Measurements from ENCODE around the gene SLC2A8. TPM values are rescaled to one million over a fixed set of nuclear protein-coding genes. Genes with fewer than 3 reads are reported as not detected.

SLC2A8 gene
- total RNA-seq, 1 donor from 2014 or later, result 13.8 TPM

DNA sequence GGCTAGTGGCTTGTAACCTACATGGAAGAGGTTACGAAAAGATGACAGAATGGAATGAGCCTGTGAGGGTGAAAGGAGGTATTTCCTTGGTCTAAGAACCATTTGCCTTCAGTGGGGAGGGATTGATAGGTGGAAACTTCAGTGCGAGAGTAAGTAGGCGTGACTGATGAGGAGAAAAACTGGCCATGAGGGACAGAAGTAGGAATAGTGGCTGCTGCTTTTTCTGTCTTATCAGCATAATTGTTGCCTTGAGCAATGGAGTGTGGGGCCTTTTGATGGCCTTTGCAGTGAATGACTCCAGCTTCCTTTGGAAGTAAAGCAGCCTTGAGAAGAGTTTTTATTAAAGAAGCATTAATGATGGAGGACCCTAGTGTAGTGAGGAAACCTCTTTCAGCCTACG is 18.2 kb downstream of the SLC2A8 start:
- no peak for DNase-seq (ENCODE audit: extremely low spot score in 2 of 2)
- Histone ChIP-seq H3K9me3 (no peaks in the 10 kb centered on the region), H3K27me3 (no peaks in the 10 kb centered on the region), H3K27ac (no peak overlapping the region), H3K4me3 (no peak overlapping the region), H3K4me1 (peaks cover 20% of the 10 kb centered on the region), H3K36me3 (no peaks in the 10 kb centered on the region)
- TF ChIP-seq POLR2AphosphoS5 (IDR thresholded peaks at IDR 0.05; ENCODE audit: insufficient read depth in 1 of 2, low read depth in 1 of 2), result no peak
- intact Hi-C loops (cut with DNase I), result no loop called here

DNA sequence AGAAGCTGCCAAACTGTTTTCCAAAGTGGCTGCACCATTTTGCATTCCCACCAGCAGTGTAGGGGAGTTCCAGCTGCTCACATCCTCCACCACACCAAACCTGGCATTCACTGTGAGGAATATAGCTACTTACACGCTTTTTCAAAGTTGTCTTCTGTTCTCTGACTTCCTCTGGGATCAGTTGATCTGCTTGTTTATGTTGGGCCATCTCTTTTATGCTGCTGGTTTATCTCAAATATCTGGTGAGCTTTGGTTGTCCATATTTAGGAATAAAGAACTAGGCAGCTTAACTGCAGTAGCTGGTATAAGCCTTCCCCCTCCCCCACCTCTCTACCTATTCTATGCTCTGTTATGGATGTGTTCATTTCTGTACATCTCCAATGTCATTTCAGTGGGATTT is 18.7 kb downstream of the SLC2A8 start:
- peaks cover 20% of the 10 kb centered on the region for H3K4me1 ChIP-seq
- TF ChIP-seq POLR2A (IDR thresholded peaks at IDR 0.05) (no peak), POLR2AphosphoS5 (IDR thresholded peaks at IDR 0.05; ENCODE audit: insufficient read depth in 1 of 2, low read depth in 1 of 2) (no peak)
- intact Hi-C loops (cut with DNase I), result no loop called here
- DNase-seq (ENCODE audit: extremely low spot score in 2 of 2), result no peak
- no peaks in the 10 kb centered on the region for H3K27me3 ChIP-seq
- no peak overlapping the region for H3K27ac ChIP-seq
- no peak overlapping the region for H3K4me3 ChIP-seq
- no peaks in the 10 kb centered on the region for H3K9me3 ChIP-seq
- no peaks in the 10 kb centered on the region for H3K36me3 ChIP-seq

DNA sequence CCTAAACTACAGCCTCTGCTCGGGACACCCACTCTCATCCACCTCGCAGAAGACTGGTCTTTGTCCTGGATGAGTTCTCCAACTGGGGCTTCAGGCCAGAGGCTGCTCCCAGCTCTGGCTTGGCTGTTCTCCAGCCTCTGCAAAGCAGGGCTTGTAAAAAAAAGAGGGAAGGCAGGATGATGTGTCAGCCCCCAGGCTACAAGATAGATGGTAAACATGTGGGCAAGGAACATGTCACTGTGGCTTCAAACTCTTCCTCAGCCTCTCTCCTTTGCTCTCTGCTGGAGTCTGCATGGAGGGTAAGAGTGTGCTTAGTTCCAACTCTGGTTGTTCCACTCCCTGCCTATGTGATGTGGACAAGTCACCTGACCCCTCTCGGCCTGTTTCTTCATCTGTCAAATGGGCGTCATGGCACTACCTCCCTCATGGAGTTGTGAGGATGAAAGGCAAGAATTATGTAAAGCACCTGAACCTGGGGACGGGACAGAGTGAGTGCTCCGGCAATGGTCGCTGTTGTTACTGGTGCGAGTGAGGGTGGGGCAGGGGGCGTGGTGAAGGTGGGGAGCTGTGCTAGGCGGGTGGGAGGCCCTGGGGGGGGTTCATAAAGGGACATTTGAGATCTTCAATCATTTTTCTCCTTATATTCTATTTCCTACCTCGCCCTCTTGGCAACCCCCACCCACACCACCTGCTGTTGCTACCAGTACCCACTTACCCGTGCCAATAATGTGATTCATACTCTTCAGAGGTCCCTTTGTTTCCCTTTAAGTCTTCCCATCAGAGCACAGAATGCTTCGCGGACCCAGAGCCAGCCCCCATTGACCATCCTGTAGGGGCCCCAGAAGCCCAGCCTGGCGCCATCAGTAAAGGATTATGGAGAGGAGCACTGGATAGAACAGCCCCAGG is 20.4 kb downstream of the SLC2A8 start:
- Histone ChIP-seq H3K4me1 (peaks cover 30% of the 10 kb centered on the region), H3K36me3 (no peaks in the 10 kb centered on the region), H3K4me3 (no peak overlapping the region), H3K27ac (no peak overlapping the region), H3K9me3 (no peaks in the 10 kb centered on the region), H3K27me3 (no peaks in the 10 kb centered on the region)
- intact Hi-C loops (cut with DNase I), result no loop called here
- no peak for DNase-seq (ENCODE audit: extremely low spot score in 2 of 2)
- TF ChIP-seq, protein P1, sequence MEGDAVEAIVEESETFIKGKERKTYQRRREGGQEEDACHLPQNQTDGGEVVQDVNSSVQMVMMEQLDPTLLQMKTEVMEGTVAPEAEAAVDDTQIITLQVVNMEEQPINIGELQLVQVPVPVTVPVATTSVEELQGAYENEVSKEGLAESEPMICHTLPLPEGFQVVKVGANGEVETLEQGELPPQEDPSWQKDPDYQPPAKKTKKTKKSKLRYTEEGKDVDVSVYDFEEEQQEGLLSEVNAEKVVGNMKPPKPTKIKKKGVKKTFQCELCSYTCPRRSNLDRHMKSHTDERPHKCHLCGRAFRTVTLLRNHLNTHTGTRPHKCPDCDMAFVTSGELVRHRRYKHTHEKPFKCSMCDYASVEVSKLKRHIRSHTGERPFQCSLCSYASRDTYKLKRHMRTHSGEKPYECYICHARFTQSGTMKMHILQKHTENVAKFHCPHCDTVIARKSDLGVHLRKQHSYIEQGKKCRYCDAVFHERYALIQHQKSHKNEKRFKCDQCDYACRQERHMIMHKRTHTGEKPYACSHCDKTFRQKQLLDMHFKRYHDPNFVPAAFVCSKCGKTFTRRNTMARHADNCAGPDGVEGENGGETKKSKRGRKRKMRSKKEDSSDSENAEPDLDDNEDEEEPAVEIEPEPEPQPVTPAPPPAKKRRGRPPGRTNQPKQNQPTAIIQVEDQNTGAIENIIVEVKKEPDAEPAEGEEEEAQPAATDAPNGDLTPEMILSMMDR (IDR thresholded peaks at IDR 0.05), result no peak
- TF ChIP-seq POLR2AphosphoS5 (IDR thresholded peaks at IDR 0.05; ENCODE audit: insufficient read depth in 1 of 2, low read depth in 1 of 2) (no peak), POLR2A (IDR thresholded peaks at IDR 0.05) (no peak)

DNA sequence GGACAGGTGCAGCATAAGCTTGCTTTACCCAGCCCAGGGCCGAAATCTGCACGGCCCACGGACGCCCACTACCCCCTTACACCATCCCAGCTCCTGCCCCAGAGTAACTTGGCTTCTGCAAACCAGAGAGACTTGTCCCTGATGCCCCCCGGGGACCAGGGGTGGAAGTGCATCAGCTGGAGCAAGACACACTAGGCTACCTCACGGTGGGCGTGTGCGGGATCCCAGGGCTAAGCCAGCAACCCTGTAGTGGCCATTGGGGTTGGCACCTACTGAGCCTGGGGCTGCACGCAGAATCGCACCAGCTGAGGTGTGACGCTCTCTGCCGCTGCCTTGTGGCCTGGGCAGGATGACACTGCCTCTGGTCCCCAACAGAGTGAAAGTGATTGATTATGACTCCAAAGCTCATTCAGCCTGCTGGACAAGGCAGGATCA is 21.1 kb downstream of the SLC2A8 start:
- Histone ChIP-seq H3K4me1 (peaks cover 36% of the 10 kb centered on the region), H3K27me3 (no peaks in the 10 kb centered on the region), H3K4me3 (no peak overlapping the region), H3K36me3 (no peaks in the 10 kb centered on the region), H3K27ac (no peak overlapping the region), H3K9me3 (no peaks in the 10 kb centered on the region)
- TF ChIP-seq POLR2AphosphoS5 (IDR thresholded peaks at IDR 0.05; ENCODE audit: insufficient read depth in 1 of 2, low read depth in 1 of 2) (no peak), POLR2A (IDR thresholded peaks at IDR 0.05) (no peak)
- TF ChIP-seq, protein P1 (IDR thresholded peaks at IDR 0.05), result no peak
- no peak for DNase-seq (ENCODE audit: extremely low spot score in 2 of 2)
- intact Hi-C loops (cut with DNase I), result no loop called here

DNA sequence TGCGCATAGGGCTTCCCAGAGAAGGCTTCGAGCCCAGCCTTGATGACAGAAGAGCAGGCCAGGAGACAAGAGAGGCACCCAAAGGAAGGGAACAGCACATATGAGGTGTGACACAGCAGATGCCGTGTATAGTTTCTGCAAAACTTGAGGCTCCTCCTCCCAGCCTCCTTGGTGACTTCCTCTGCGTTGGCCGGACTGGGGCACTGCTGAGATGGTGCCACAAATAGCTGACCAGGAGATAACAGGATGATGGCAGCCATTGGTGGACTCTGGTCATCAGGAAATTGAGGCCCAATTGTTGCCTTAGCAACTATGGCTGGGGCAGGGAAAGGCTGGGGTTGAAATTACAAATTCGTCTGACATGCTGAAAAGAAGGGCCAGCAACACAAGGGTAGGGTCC is 22.4 kb downstream of the SLC2A8 start:
- H3K27ac ChIP-seq, result no peak overlapping the region
- no peaks in the 10 kb centered on the region for H3K36me3 ChIP-seq
- no peak overlapping the region for H3K4me3 ChIP-seq
- TF ChIP-seq, protein P1 (IDR thresholded peaks at IDR 0.05), result no peak
- TF ChIP-seq POLR2A (IDR thresholded peaks at IDR 0.05) (no peak), POLR2AphosphoS5 (IDR thresholded peaks at IDR 0.05; ENCODE audit: insufficient read depth in 1 of 2, low read depth in 1 of 2) (no peak)
- peaks cover 42% of the 10 kb centered on the region for H3K4me1 ChIP-seq
- H3K27me3 ChIP-seq, result no peaks in the 10 kb centered on the region
- H3K9me3 ChIP-seq, result no peaks in the 10 kb centered on the region
- intact Hi-C loops (cut with DNase I), result no loop called here
- DNase-seq (ENCODE audit: extremely low spot score in 2 of 2), result no peak

DNA sequence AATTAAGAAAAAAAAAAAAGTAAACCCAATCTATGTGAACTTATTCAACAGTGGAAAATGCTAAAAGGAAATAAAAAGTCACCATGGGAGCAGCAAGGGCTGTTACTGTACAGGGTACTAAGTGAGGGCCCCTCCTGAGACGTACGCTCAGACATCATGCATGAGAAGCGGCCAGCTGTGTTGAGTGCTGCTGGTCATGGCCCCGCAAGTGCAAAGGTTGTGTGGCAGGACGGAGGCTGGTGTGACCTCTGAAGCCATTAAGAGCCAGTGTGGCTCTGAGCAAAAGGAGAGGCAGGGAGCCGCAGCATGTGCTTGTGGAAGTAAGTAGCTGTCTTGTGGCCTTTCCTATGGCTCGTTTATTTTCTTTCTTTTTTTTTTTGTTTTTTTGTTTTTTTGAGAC is 24.1 kb downstream of the SLC2A8 start:
- Histone ChIP-seq H3K4me1 (peaks cover 57% of the 10 kb centered on the region), H3K4me3 (no peak overlapping the region), H3K36me3 (no peaks in the 10 kb centered on the region), H3K27ac (no peak overlapping the region), H3K27me3 (no peaks in the 10 kb centered on the region), H3K9me3 (no peaks in the 10 kb centered on the region)
- DNase-seq (ENCODE audit: extremely low spot score in 2 of 2), result no peak
- intact Hi-C loops (cut with DNase I), result no loop called here
- TF ChIP-seq POLR2A (IDR thresholded peaks at IDR 0.05) (no peak), POLR2AphosphoS5 (IDR thresholded peaks at IDR 0.05; ENCODE audit: insufficient read depth in 1 of 2, low read depth in 1 of 2) (no peak)
- TF ChIP-seq, protein P1 (IDR thresholded peaks at IDR 0.05), result no peak

Measured in vagina (tissue), 2 donors.